Ureter (tissue), 1 donor: ENCODE data around the gene GABRG3. TPM values are rescaled to one million over a fixed set of nuclear protein-coding genes. Genes with fewer than 3 reads are reported as not detected.
A peak's percentile ranks its signal among the peaks of the same experiment; 100 is the strongest.

Experiments used
- DNase-seq: peaks from one replicate; pipeline ENCODE4 v3.0.0-alpha.2; 2020; ENCODE audit warnings: low spot score
- total RNA-seq: library from RNA; stranded (reverse); gene quantifications from one replicate; pipeline ENCODE4 v1.2.4, GENCODE V29; 2023
- donor health status: DM: yes; HTN: yes; CAD: no.

The GABRG3 gene
- total RNA-seq, 1 donor from 2014 or later, result 1.6 TPM

GRCh38 chr15:27464941-27465612 is 494.1 kb downstream of the GABRG3 start:
- DNase-seq, result no peak

DNA sequence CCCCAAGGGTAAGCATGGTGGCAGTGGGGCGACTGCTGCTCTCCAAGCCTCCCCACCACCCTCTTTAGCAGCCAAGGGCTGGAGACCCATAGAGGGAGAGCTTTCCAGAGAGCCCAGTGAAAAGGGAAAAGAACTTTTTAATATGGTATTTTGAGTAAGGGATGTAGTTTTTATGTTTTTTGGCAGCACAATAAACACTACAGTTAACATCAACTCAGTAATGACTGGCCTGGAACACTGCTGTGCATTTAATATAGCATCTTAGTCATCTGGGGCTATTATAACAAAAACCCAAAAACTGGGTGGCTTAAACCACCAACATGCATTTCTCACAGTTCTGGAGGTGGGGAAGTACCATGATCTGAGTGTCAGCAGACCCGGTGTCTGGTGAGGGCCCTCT is 495.8 kb downstream of the GABRG3 start:
- no peak for DNase-seq

DNA sequence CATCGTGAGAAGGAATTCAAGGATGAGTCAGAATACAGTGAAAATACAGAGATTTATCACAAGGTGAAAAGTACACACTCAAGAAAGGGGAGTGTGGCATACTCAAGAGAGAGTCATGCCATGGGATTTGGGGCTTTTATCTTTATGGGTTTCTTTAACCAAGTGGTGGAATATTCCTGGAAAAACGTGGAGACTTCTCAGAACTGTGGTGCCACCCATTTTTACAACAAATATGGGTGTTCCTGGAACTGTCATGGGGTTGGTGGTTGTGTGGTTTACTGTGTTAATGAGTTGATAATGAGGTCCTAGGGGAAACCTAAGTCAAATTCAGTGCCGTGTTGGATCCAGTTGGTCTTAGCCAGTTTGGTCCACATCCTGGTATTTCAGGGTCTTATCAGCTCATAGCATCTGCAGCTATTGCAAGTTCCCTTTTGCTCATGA is 497.2 kb downstream of the GABRG3 start:
- DNase-seq, result no peak

DNA sequence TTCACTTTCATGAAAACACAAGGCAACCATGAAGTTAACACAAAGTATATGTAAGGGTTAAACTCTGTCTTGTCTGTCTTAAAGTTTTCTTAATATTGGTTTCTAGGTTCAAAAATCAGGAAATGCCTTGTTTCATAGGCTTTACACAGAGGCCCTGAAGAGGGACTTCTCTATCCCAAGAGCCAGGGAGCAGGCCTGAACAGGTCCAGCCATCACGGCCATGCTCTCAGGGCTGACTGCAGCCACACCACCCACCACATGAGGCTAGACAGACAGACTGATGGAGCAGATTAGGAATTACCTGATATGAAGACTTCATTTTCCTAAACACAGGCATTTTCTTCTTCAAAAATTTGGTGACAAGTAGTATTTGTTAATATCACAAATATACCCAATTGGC is 502.9 kb downstream of the GABRG3 start:
- no peak for DNase-seq

- no peak for DNase-seq
Measured at GRCh38 chr15:27475395-27475794, 504.4 kb downstream of the GABRG3 start.

GRCh38 chr15:27479296-27480140 is 508.5 kb downstream of the GABRG3 start:
- DNase-seq, result peak; percentile 57

- DNase-seq, result no peak
Measured at GRCh38 chr15:27480141-27480530, 509.2 kb downstream of the GABRG3 start.

DNA sequence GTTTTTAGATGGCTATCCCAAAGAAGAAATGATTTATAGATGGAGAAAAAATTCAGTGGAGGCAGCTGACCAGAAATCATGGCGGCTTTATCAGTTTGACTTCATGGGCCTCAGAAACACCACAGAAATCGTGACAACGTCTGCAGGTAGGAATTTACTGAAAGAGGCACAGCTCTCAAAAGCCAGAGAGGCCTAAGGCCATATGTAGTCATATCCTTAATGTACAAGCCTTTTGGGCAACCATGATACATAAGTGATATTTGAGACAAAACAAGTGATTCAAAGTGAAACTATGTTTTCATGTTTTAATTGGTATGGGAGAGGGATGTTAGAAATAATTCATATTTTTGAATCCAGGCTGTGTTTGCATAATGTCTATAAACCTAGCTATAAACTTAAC is 509.7 kb downstream of the GABRG3 start:
- no peak for DNase-seq

DNA sequence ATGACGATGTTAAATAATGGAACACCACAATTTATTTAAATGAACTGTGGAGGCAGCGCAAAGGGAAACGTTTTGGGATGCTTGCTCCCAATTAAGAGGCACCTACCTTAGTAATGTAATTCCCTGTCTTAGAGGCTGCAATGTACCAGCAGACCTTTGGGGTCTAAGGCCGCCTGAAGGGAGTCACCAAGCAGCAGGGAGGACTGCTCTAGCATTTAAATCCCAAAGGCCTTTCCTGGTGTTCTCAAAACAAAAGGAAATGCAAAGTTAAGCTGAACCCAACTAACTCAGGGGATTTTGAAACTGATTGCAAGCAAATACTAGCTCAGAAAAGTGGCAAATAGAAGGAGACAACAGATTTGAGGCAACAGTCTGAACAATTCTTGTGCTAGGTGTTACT is 510.8 kb downstream of the GABRG3 start:
- DNase-seq, result no peak

- DNase-seq, result no peak
Measured at GRCh38 chr15:27482287-27482686, 511.3 kb downstream of the GABRG3 start.

DNA sequence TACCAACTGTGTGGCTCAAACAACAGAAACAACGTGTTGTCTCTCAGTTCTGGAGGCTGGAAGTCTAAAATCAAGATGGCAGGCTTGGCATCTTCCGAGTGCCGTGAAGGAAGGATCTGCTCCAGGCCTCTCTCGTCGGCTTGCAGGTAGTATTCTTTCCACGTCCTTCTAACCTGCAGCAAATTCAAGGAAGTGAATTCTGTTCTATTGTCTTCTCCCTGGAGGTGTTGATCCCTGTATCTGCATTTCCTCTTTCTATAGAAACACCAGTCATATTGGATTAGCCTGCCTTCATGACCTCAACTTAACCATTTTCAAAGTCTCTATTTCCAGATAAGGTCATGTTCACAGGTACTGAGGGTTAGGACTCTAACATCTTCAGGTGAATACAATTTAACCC is 512.1 kb downstream of the GABRG3 start:
- DNase-seq, result no peak

DNA sequence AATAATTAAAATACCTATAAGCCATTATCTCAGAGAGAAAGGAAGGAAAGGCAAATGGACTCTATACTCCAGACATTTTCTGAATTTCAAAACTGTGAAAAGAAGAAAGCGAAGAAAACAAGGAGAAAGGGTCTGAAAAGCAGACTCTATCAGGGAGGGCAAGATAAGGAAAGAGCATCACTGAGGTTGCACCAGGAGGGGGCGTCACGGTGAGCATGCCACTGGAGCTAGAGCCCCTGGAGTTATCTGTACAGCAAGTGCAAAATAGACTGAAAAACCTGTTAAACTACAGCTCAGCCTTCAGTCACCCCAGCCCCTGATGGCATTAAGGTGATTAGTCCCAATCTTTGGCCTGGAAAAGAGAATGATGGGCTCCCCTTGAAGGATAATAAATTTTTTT is 514.3 kb downstream of the GABRG3 start:
- DNase-seq, result no peak

DNA sequence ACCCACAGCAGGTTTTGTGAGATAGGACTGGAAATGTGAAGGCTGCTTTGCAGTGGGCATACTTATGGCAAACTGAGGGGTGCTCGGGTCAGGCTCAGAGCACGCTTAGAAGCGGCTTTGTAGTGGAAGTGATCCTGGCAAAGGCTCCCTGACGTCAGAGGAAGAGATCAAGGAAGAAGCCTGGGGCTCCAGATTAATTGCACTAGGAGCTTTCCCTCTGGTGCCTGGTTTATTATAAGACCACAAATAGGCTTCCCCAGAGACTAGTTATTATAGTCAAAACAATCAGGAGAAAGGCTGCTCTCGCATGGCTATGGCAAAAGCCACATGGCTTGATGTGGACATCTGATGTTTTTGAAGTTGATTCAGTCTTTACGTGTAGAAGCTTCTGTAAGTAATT is 515.1 kb downstream of the GABRG3 start:
- no peak for DNase-seq

DNA sequence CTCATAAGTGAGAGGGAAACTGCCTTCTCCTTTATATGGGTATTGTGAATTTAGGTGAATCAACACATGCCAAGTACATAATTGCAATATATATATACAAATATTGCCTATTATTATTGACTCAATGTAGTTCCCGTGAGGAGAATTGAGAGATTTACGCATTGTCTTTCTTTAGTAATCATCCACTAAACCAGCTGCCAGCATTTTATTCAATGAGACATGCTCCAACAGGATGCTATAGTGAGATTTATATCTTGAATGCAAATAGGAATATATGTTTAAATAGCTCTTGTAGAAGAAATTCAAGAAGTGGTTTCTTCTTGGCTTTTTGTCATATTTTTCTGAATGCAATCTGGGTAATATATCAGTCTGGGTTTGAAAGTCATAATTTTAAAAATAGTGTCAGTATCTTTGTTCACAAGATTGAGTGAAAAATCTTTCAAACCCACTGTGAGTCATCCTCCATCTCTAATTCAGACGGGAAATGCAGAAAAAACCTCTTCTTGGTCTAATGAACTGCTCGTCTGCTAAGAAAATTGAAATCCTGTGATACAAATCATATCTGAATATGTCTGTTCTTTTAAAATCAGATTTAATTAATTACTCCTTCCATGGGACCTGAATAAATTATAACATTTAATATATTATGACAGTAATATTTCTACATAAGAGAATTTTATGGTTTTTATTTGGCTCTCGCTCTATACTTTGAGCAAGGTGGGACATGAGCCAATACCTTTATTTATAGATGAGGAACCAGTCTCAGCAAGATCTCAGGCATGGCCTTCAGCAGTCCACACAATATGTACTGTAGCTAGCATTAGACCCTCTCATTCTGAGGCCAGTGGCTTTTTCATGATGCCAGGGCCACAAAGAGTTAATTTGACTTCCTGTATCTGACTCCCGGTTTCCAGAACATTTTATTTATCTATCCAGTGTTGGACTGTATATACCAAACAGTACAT is 516.0 kb downstream of the GABRG3 start:
- DNase-seq, result no peak

- DNase-seq, result no peak
Measured at GRCh38 chr15:27487846-27488245, 516.9 kb downstream of the GABRG3 start.

DNA sequence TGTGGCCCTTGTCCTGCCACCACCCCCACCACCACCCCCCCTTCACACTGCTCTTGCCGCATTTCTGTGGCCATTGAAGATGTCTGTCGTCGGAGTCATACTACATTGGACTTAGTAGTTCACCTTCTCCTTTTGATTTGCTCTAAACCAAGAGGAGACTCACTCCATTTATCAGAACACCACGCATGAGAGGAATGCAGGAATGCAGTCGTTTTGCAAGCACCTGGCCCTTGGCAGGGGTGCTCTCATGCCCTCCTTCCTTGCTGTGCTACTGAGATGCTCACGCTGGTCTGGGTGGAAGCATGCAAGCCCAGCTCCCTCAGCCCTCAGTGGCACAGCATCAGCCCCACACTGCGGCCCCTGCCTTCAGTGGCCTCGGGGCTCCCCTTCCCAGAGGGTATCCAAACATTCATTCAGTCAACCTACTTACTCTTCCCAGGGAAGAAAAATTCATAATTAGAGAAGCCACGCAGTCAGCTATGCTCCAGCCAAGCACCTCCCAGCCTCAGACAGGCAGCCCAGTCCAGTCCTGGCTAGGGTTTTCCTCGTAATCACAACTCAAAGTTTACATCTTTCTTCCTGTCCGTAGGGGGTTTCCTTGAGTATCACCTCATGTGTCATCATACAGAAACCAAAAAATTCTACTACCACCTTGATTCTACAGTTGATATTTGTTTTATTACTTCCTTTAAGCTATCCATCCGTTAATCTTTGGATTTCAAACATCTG is 520.0 kb downstream of the GABRG3 start:
- DNase-seq, result no peak

GRCh38 chr15:27491666-27492621 is 521.0 kb downstream of the GABRG3 start:
- no peak for DNase-seq

DNA sequence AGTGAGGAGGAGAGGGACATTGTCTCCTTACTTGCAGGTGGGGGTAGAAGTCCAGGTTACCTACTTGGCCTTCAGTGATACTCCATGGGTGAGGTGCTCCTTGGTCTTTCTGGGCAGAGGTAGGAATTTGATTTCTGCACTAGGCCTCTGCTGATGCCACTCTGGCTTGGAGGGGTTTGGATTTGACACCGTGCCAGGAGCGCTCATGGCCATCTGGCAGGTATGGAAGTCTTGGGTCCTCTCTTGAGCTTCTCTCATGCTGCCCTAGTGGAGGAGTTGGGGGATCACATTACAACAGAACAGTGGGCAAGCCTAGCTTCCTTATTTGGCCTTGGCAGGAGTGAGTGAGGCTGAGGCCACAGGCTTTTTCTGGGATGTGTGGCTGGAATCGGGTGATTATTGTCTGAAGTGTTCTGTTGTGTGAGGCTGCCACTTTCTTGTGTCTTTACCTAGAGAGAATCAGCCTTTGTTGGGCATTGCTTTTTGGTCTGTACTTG is 525.0 kb downstream of the GABRG3 start:
- DNase-seq, result no peak

DNA sequence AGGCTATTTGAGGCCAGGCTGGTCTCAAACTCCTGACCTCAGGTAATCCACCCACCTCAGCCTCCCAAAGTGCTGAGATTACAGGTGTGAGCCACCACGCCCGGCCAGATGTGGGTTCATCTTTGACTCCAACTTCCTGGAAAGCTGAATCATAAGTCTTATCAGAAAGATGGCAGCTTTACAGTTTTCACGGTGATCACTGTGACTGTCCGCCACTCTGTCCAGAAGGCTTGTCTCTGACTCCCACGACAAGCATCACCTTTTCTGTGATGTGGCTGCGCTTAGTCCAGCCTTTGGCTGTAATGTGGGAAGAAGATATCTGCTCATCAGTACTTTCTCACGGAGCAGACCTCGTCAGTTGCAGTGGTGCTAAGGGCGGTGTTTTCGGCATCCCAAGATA is 527.7 kb downstream of the GABRG3 start:
- DNase-seq, result no peak

GRCh38 chr15:27499191-27499590 is 528.2 kb downstream of the GABRG3 start:
- no peak for DNase-seq
